HG02973 (cell line): ENCODE measurements around the gene TMOD1.

ENCODE experiments used
- ATAC-seq: cut with Tn5 transposase; IDR thresholded peaks from one replicate; pipeline ENCODE4 v1.9.1; 2021; ENCODE audit warnings: moderate library complexity; ENCODE audit not compliant: unreplicated experiment

Gene TMOD1

GRCh38 chr9:97516111-97516510, 14.6 kb downstream of the TMOD1 start:
- ATAC-seq = no peak

- no peak for ATAC-seq
Observed at GRCh38 chr9:97517331-97518089, 16.0 kb downstream of the TMOD1 start.

GRCh38 chr9:97518166-97518908, 16.9 kb downstream of the TMOD1 start:
- ATAC-seq = no peak

- ATAC-seq = no peak
Observed at GRCh38 chr9:97518909-97519307, 17.4 kb downstream of the TMOD1 start.

GRCh38 chr9:97519441-97519970, 18.0 kb downstream of the TMOD1 start:
- no peak for ATAC-seq

- no peak for ATAC-seq
Observed at GRCh38 chr9:97521576-97522333, 20.3 kb downstream of the TMOD1 start.

GRCh38 chr9:97524424-97524823, 23.0 kb downstream of the TMOD1 start:
- no peak for ATAC-seq

- no peak for ATAC-seq
Observed at GRCh38 chr9:97525451-97525850, 24.0 kb downstream of the TMOD1 start.

GRCh38 chr9:97526895-97527575, 25.6 kb downstream of the TMOD1 start:
- ATAC-seq = no peak

GRCh38 chr9:97527626-97528528, 26.4 kb downstream of the TMOD1 start:
- no peak for ATAC-seq

- ATAC-seq = no peak
Observed at GRCh38 chr9:97528529-97529230, 27.2 kb downstream of the TMOD1 start.

GRCh38 chr9:97529363-97530076, 28.1 kb downstream of the TMOD1 start:
- ATAC-seq = peak; percentile 72

GRCh38 chr9:97531888-97532376, 30.5 kb downstream of the TMOD1 start:
- no peak for ATAC-seq

- ATAC-seq = no peak
Observed at GRCh38 chr9:97534185-97534584, 32.7 kb downstream of the TMOD1 start.

- no peak for ATAC-seq
Observed at GRCh38 chr9:97534961-97535594, 33.6 kb downstream of the TMOD1 start.

GRCh38 chr9:97535771-97536170, 34.3 kb downstream of the TMOD1 start:
- no peak for ATAC-seq

GRCh38 chr9:97536480-97536879, 35.0 kb downstream of the TMOD1 start:
- no peak for ATAC-seq

GRCh38 chr9:97543561-97543960, 42.1 kb downstream of the TMOD1 start:
- no peak for ATAC-seq
